Neural progenitor cell (in vitro differentiated cells): ENCODE measurements around the gene NLK. TPM values are rescaled to one million over a fixed set of nuclear protein-coding genes. Genes with fewer than 3 reads are reported as not detected.
A peak's percentile ranks its signal among the peaks of the same experiment; 100 is the strongest.

Experiments used
- DNase-seq: peaks from one replicate; pipeline ENCODE4 v3.0.0-alpha.2; 2016; ENCODE audit warnings: low spot score
- H2AFZ ChIP-seq: fragments of 200-600 bp; sonication (generic); replicated peaks from 2 replicates; pipeline ENCODE4 v1.6.1; 2016; ENCODE audit warnings: antibody characterized with exemption
- H3F3A ChIP-seq: fragments of 200-600 bp; sonication (generic); 2 replicates; pipeline ENCODE4 v1.6.1; 2016; ENCODE audit warnings: antibody characterized with exemption, low read depth
- H3K27ac ChIP-seq: fragments of 200-600 bp; sonication (generic); 2 replicates; pipeline ENCODE4 v1.5.1; 2016; ENCODE audit warnings: mild to moderate bottlenecking
- H3K27me3 ChIP-seq: fragments of 200-600 bp; sonication (generic); 2 replicates; pipeline ENCODE4 v1.6.1; 2016; ENCODE audit warnings: mild to moderate bottlenecking, moderate library complexity
- H3K36me3 ChIP-seq: fragments of 200-600 bp; sonication (generic); 2 replicates; pipeline ENCODE4 v1.5.1; 2016
- H3K4me1 ChIP-seq: fragments of 200-600 bp; sonication (generic); 2 replicates; pipeline ENCODE4 v1.6.1; 2016; ENCODE audit warnings: mixed run types
- H3K4me2 ChIP-seq: fragments of 200-600 bp; sonication (generic); 2 replicates; pipeline ENCODE4 v1.6.1; 2016
- H3K4me3 ChIP-seq: fragments of 200-600 bp; sonication (generic); 2 replicates; pipeline ENCODE4 v1.5.1; 2016
- H3K79me2 ChIP-seq: fragments of 200-600 bp; sonication (generic); 2 replicates; pipeline ENCODE4 v1.6.1; 2016; ENCODE audit warnings: low read depth
- H3K9ac ChIP-seq: fragments of 200-600 bp; sonication (generic); 2 replicates; pipeline ENCODE4 v1.6.1; 2016
- H3K9me3 ChIP-seq: fragments of 200-600 bp; sonication (generic); 2 replicates; pipeline ENCODE4 v1.5.1; 2016; ENCODE audit warnings: low read depth
- H4K20me1 ChIP-seq: fragments of 200-600 bp; sonication (generic); 2 replicates; pipeline ENCODE4 v1.6.1; 2016; ENCODE audit warnings: low read depth
- H3K27ac Mint-ChIP-seq: 3 replicates; pipeline ENCODE4 v1.8.0; 2021; ENCODE audit warnings: mixed read lengths
- H3K27me3 Mint-ChIP-seq: 2 replicates; pipeline ENCODE4 v1.8.0; 2022; ENCODE audit warnings: low read depth, mild to moderate bottlenecking, inconsistent platforms, moderate library complexity, mixed read lengths; ENCODE audit not compliant: insufficient read depth
- H3K36me3 Mint-ChIP-seq: 3 replicates; pipeline ENCODE4 v1.8.0; 2021; ENCODE audit warnings: mixed read lengths
- H3K4me1 Mint-ChIP-seq: 3 replicates; pipeline ENCODE4 v1.8.0; 2021; ENCODE audit warnings: mixed read lengths
- H3K4me3 Mint-ChIP-seq: 3 replicates; pipeline ENCODE4 v1.8.0; 2021; ENCODE audit warnings: mild to moderate bottlenecking, moderate library complexity, mixed read lengths
- H3K9me3 Mint-ChIP-seq: 3 replicates; pipeline ENCODE4 v1.8.0; 2020; ENCODE audit warnings: mixed read lengths
- EZH2 ChIP-seq: fragments of 200-600 bp; sonication (generic); IDR thresholded peaks from 2 replicates; pipeline ENCODE4 v1.6.1; 2017; ENCODE audit warnings: antibody characterized with exemption, mild to moderate bottlenecking, moderate library complexity
- EZH2phosphoT487 ChIP-seq: fragments of 200-600 bp; sonication (generic); IDR thresholded peaks from 2 replicates; pipeline ENCODE4 v1.6.1; 2017; ENCODE audit warnings: antibody characterized with exemption
- total RNA-seq: library from RNA; depleted of rRNA; stranded (reverse); fragments of >200 nt; gene quantifications from 2 replicates; pipeline ENCODE4 v1.2.3, GENCODE V29; 2015; ENCODE audit warnings: low replicate concordance
- TF ChIP-seq, protein P1 (sequence below): fragments of 200-600 bp; sonication (generic); IDR thresholded peaks from 2 replicates; pipeline ENCODE4 v1.5.1; 2017; ENCODE audit warnings: antibody characterized with exemption, mild to moderate bottlenecking

Gene NLK
- total RNA-seq, 1 donor from 2014 or later = 61.7 TPM

DNA sequence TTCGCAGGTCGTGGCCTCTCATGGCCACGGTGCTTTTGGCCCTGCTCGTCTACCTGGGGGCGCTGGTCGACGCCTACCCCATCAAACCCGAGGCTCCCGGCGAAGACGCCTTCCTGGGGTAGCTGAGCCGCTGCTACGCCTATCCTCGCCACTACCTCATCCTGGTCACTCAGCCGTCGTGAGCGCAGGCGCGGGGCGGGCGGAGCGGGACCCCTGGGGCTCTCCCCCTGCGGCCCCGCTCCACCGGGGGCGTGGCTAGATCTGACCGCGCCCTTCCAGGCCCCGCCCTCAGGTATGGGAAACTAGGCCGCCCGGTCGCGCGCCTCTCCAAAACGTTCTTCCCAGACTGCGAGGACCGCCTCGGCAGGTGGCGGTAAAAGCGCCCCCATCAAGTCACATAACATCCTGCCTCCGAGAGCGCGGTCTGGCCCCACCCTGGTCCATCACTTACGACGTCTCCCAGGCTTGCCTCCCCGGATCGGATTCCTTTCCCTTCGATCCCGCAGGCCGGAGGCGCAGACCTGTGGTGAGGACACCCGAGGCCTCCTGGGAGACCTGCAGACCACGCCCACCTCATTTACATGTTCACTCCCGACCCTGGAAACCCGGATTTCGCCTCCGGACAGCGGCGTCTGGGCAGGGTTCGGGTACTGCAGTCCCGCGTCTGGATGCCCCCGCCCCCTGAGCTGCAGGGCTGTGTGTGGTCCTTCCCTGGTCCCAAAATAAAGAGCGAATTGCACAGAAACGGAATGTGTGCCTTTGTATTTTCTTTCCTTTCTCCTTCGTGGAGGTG lies 185.0 kb downstream of the NLK start:
- Mint-ChIP-seq H3K36me3 (peaks cover 2% of the 10 kb centered on the region), H3K4me3 (peak overlapping the region; percentile 94), H3K4me1 (peaks cover 16% of the 10 kb centered on the region), H3K27ac (peak overlapping the region; percentile 93), H3K27me3 (peaks cover 12% of the 10 kb centered on the region), H3K9me3 (peaks cover 4% of the 10 kb centered on the region)
- Histone ChIP-seq H2AFZ (peak overlapping the region; percentile 86), H3K4me2 (peak overlapping the region; percentile 92), H3K27me3 (no peaks in the 10 kb centered on the region), H3K27ac (peak overlapping the region; percentile 85), H3K9ac (no peak overlapping the region), H4K20me1 (no peaks in the 10 kb centered on the region), H3K79me2 (no peaks in the 10 kb centered on the region), H3K4me3 (peak overlapping the region; percentile 73), H3K9me3 (no peaks in the 10 kb centered on the region), H3K4me1 (peaks cover 6% of the 10 kb centered on the region), H3F3A (peaks cover 27% of the 10 kb centered on the region), H3K36me3 (no peaks in the 10 kb centered on the region)
- no peak for TF ChIP-seq EZH2phosphoT487
- TF ChIP-seq EZH2 = peak; percentile 13
- TF ChIP-seq, protein P1, sequence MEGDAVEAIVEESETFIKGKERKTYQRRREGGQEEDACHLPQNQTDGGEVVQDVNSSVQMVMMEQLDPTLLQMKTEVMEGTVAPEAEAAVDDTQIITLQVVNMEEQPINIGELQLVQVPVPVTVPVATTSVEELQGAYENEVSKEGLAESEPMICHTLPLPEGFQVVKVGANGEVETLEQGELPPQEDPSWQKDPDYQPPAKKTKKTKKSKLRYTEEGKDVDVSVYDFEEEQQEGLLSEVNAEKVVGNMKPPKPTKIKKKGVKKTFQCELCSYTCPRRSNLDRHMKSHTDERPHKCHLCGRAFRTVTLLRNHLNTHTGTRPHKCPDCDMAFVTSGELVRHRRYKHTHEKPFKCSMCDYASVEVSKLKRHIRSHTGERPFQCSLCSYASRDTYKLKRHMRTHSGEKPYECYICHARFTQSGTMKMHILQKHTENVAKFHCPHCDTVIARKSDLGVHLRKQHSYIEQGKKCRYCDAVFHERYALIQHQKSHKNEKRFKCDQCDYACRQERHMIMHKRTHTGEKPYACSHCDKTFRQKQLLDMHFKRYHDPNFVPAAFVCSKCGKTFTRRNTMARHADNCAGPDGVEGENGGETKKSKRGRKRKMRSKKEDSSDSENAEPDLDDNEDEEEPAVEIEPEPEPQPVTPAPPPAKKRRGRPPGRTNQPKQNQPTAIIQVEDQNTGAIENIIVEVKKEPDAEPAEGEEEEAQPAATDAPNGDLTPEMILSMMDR = peak; percentile 12
- DNase-seq = peak; percentile 99

DNA sequence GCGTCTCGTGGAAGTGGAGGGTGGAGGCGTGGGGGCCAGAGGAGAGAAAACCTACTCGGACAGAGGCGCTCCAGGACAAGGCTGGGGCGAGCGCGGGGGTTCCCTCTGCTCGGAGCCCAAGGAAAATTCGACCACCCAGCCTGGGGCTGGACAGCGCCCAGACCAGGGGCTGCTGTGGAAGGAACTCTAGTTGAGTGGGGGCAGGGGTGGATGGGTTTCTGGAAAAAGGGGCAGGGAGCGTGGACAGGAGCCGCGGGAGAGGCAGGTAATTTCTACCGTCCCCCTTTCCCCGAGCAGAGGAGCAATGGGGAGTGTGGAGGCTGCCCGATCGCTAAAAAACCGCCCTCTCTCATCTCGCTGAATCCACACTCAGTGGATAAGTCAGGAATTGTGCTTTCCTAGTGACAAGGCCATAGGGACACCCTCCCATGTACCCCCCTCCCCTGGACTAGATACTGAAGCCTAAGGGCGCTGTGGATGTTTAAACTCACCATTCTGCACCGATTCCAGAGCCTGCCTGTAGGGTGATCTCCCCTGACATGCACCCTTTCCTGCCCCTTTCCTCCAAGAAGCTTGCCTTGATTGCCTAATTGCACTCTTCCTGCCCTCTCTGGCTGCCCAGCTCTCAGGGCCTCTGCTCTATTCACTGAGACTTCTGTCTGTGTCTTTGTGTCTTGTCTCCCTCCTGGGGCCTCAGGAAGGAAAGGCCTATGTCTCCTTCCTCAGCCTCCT lies 185.8 kb downstream of the NLK start:
- Histone ChIP-seq H3K27ac (no peak overlapping the region), H3K9me3 (no peaks in the 10 kb centered on the region), H3K79me2 (no peaks in the 10 kb centered on the region), H3K4me2 (peak overlapping the region; percentile 92), H3K4me3 (peak overlapping the region; percentile 73), H3K27me3 (no peaks in the 10 kb centered on the region), H3K36me3 (no peaks in the 10 kb centered on the region), H3F3A (peaks cover 27% of the 10 kb centered on the region), H3K4me1 (peaks cover 6% of the 10 kb centered on the region), H2AFZ (peak overlapping the region; percentile 86), H4K20me1 (no peaks in the 10 kb centered on the region), H3K9ac (no peak overlapping the region)
- Mint-ChIP-seq H3K27me3 (peaks cover 9% of the 10 kb centered on the region), H3K4me1 (peaks cover 16% of the 10 kb centered on the region), H3K4me3 (peak overlapping the region; percentile 94), H3K36me3 (no peaks in the 10 kb centered on the region), H3K9me3 (no peaks in the 10 kb centered on the region), H3K27ac (peak overlapping the region; percentile 93)
- DNase-seq = peak; percentile 50
- TF ChIP-seq, protein P1 = peak; percentile 41
- TF ChIP-seq EZH2 = no peak

DNA sequence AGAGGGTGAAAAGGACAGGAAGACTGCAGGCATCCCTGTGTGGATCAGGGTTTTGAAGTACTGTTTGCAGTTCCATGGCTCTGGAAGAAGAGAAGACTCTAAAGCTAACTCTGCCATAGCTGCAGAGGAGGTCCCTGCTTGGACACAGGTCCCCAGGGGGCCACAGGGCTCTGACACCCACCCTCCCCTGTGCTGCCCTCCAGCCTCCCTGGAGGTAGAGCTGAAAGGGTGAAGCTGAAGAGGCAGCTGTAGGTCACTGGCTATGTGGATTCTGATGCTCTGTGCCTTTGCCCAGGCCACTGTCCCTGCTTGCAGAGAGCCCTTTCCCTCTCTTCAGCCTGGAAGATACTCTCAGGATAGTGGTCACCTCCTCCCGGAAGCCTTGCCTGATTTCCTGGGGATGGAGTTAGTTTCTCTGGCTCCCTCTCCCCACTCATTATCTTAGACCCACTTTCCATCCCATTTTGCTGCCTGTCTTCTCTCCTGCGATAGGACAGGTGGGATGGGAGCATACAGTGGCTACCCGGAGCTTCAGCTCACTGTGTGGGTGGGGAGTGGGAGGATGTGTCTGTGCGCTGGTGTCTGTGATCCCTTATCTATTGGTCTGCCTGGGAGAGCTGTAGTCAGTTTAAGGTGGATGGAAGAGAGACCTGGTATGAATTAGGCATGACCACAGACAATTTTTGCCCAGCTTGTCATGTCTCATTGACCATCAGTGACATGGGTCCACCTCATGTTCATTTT lies 186.7 kb downstream of the NLK start:
- Mint-ChIP-seq H3K4me1 (peaks cover 16% of the 10 kb centered on the region), H3K9me3 (no peaks in the 10 kb centered on the region), H3K27ac (no peak overlapping the region), H3K36me3 (no peaks in the 10 kb centered on the region), H3K4me3 (peak overlapping the region; percentile 13), H3K27me3 (peaks cover 9% of the 10 kb centered on the region)
- Histone ChIP-seq H2AFZ (no peak overlapping the region), H3K4me3 (no peak overlapping the region), H3K27ac (no peak overlapping the region), H3K4me1 (peaks cover 8% of the 10 kb centered on the region), H3K27me3 (no peaks in the 10 kb centered on the region), H3K79me2 (no peaks in the 10 kb centered on the region), H3K9ac (no peak overlapping the region), H3K9me3 (no peaks in the 10 kb centered on the region), H4K20me1 (no peaks in the 10 kb centered on the region), H3K4me2 (peak overlapping the region; percentile 92), H3K36me3 (no peaks in the 10 kb centered on the region), H3F3A (peaks cover 27% of the 10 kb centered on the region)
- no peak for TF ChIP-seq EZH2phosphoT487
- TF ChIP-seq, protein P1 = no peak
- TF ChIP-seq EZH2 = no peak
- DNase-seq = no peak
